ENCODE results near the gene ZER1. TPM values are rescaled to one million over a fixed set of nuclear protein-coding genes. Genes with fewer than 3 reads are reported as not detected.

The ZER1 gene
- total and polyA plus RNA-seq, 8 donors = 16.3 to 214 (median 40.9) TPM

- intact Hi-C loops (cut with DNase I; ENCODE audit: low total_unique reads) = no loop called here
- Histone ChIP-seq H3K36me3 (peaks cover 33 to 64% (median 60%) of the 10 kb centered on the region in 4 donors), H3K27ac (no peak overlapping the region), H3K4me1 (peaks cover 9 to 40% (median 25%) of the 10 kb centered on the region in 4 donors), H3K4me3 (no peak overlapping the region), H3K9me3 (no peaks in the 10 kb centered on the region), H3K27me3 (no peaks in the 10 kb centered on the region)
- TF ChIP-seq EP300 (IDR thresholded peaks at IDR 0.05) = no peak
- TF ChIP-seq POLR2AphosphoS5 (IDR thresholded peaks at IDR 0.05) = no peak
- no peak for TF ChIP-seq POLR2A (IDR thresholded peaks at IDR 0.05)
- no peak for TF ChIP-seq CTCF (IDR thresholded peaks at IDR 0.05)
- 69 to 85% (median 76%) methylated on average over 4 of the region's 4 CpGs for WGBS, 5 donors
- DNase-seq = no peak
These were observed 18.8 kb upstream of the ZER1 start for GRCh38 chr9:128790536-128790935.

GRCh38 chr9:128788445-128788844 is 16.7 kb upstream of the ZER1 start:
- Histone ChIP-seq H3K4me1 (peaks cover 9 to 32% (median 24%) of the 10 kb centered on the region in 4 donors), H3K27me3 (no peaks in the 10 kb centered on the region), H3K36me3 (peaks cover 24 to 46% (median 40%) of the 10 kb centered on the region in 4 donors), H3K27ac (peak overlapping the region in 2 of 5 donors; percentile 90 to 91), H3K9me3 (no peaks in the 10 kb centered on the region), H3K4me3 (peak overlapping the region in 3 of 4 donors; percentile 93 to 99 (median 98))
- no peak for DNase-seq
- no peak for TF ChIP-seq EP300 (IDR thresholded peaks at IDR 0.05)
- TF ChIP-seq CTCF (IDR thresholded peaks at IDR 0.05) = no peak
- no peak for TF ChIP-seq POLR2A (IDR thresholded peaks at IDR 0.05)
- no peak for TF ChIP-seq POLR2AphosphoS5 (IDR thresholded peaks at IDR 0.05)
- 80 to 100% (median 94%) methylated on average over 1 of the region's 1 CpG for WGBS, 5 donors
- intact Hi-C loops (cut with DNase I; ENCODE audit: low total_unique reads) = no loop called here

- Histone ChIP-seq H3K4me1 (peaks cover 9 to 26% (median 24%) of the 10 kb centered on the region in 4 donors), H3K9me3 (no peaks in the 10 kb centered on the region), H3K27me3 (no peaks in the 10 kb centered on the region), H3K27ac (peak overlapping the region; percentile 78 to 91 (median 88)), H3K4me3 (peak overlapping the region; percentile 93 to 99 (median 98)), H3K36me3 (peaks cover 18 to 38% (median 32%) of the 10 kb centered on the region in 4 donors)
- no peak for TF ChIP-seq EP300 (IDR thresholded peaks at IDR 0.05)
- TF ChIP-seq POLR2AphosphoS5 (IDR thresholded peaks at IDR 0.05) = no peak
- no peak for TF ChIP-seq CTCF (IDR thresholded peaks at IDR 0.05)
- TF ChIP-seq POLR2A (IDR thresholded peaks at IDR 0.05) = no peak
- intact Hi-C loops (cut with DNase I; ENCODE audit: low total_unique reads) = no loop called here
- 1 to 2% (median 1%) methylated on average over 7 of the region's 7 CpGs for WGBS, 5 donors
- peak in 1 of 2 donors; percentile 45 for DNase-seq
These were observed 15.9 kb upstream of the ZER1 start for GRCh38 chr9:128787659-128788058.

GRCh38 chr9:128786681-128787601 is 15.2 kb upstream of the ZER1 start, which contains the start of gene TBC1D13:
TSS of gene TBC1D13 (plus strand) at chr9:128787253. CDS start at chr9:128787354, 101 bp downstream.
- TF ChIP-seq CTCF (IDR thresholded peaks at IDR 0.05) (peak in 1 of 7 experiments; percentile 5), POLR2A (IDR thresholded peaks at IDR 0.05) (no peak), EP300 (IDR thresholded peaks at IDR 0.05) (no peak), POLR2AphosphoS5 (IDR thresholded peaks at IDR 0.05) (peak; percentile 75 to 91 (median 85))
- peaks cover 11 to 31% (median 25%) of the 10 kb centered on the region in 4 donors for H3K36me3 ChIP-seq
- H3K27ac ChIP-seq = peak within 1 kb of the TSS; percentile 78 to 91 (median 88)
- peak; percentile 93 to 96 for DNase-seq
- peak within 1 kb of the TSS; percentile 93 to 99 (median 98) for H3K4me3 ChIP-seq
- intact Hi-C loops (cut with DNase I; ENCODE audit: low total_unique reads) = no loop called here
- H3K9me3 ChIP-seq = no peaks in the 10 kb centered on the region
- WGBS, 5 donors = 7 to 16% (median 8%) methylated on average over 28 to 64 of the region's 64 CpGs
- H3K4me1 ChIP-seq = peaks cover 9 to 26% (median 24%) of the 10 kb centered on the region in 4 donors
- no peaks in the 10 kb centered on the region for H3K27me3 ChIP-seq
